ENCODE data around the gene UST. TPM values are rescaled to one million over a fixed set of nuclear protein-coding genes. Genes with fewer than 3 reads are reported as not detected.
"Not testable (repeated sequence)": the region's sequence is repeated elsewhere in the genome, so short reads cannot be mapped to it uniquely, and the experiment has no call there.

The UST gene
- total RNA-seq, 1 experiment from 2014 or later = 6.1 TPM

DNA sequence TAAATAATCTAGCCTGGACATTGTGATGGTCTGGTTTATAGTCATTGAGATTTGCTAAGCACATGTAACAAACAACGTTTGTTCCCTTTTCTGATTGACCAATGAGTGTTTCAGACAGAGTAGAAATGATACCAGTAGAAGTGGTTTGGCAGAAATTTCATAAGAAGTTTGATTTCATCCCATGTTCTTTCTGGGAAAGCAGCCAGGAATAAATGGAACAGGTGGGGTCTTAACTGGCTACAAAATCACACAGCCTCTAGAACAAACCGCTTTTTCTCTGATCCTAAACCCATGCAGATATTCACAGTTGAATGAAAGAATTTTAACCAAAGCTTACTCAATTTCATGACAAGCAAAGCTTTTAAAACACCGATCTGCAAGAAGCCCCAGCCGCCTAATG is 227.5 kb downstream of the UST start (continued):
- no peak for TF ChIP-seq POLR2A (IDR thresholded peaks at IDR 0.05; ENCODE audit: borderline replicate concordance, extremely low read depth, insufficient read depth, insufficient read length)
- TF ChIP-seq ELF1 (IDR thresholded peaks at IDR 0.05; ENCODE audit: borderline replicate concordance, low read depth) = no peak
- no peak for TF ChIP-seq JUND (IDR thresholded peaks at IDR 0.05)

GRCh38 chr6:148978298-148978697 is 231.5 kb downstream of the UST start:
- POLR2A ChIA-PET; intact Hi-C loops (cut with micrococcal nuclease); H3K27me3 ChIP-seq (ENCODE audit: insufficient read depth, low read length); H3K4me2 ChIP-seq (ENCODE audit: low read length); CTCF ChIA-PET; H3K36me3 ChIP-seq (ENCODE audit: control insufficient read depth in 1 of 2, insufficient read depth in 2 of 2, low read length in 2 of 2); BruUV-seq (replicated peaks); H3K4me3 ChIP-seq (replicated peaks in 1 of 2; ENCODE audit: low read depth in 1 of 2, low read length in 2 of 2); H3K27ac ChIP-seq (ENCODE audit: low read depth, low read length); H3K4me1 ChIP-seq (ENCODE audit: control insufficient read depth in 1 of 2, insufficient read depth in 2 of 2, low read length in 2 of 2); H3K9me3 ChIP-seq (ENCODE audit: control insufficient read depth in 1 of 2, insufficient read depth in 1 of 2, low read depth in 1 of 2, low read length in 2 of 2); H2AFZ ChIP-seq (ENCODE audit: low read depth, low read length, poor library complexity, severe bottlenecking); DNase-seq (ENCODE audit: low read depth, low spot score); RAD21 ChIA-PET (ENCODE audit: low non-redundant PET in 1 of 2, low total read pairs in 2 of 2, uncharacterized antibody in 2 of 2, unreplicated experiment in 2 of 2); ATAC-seq; H3K9ac ChIP-seq (ENCODE audit: low read length); H3K9me2 ChIP-seq (ENCODE audit: insufficient read depth); H4K20me1 ChIP-seq (ENCODE audit: insufficient read depth); H3K79me2 ChIP-seq (ENCODE audit: insufficient read depth, low read length): not testable (repeated sequence)

GRCh38 chr6:148979014-148979901 is 232.4 kb downstream of the UST start:
- ChIA-PET POLR2A (no interaction called here), RAD21 (ENCODE audit: low non-redundant PET in 1 of 2, low total read pairs in 2 of 2, uncharacterized antibody in 2 of 2, unreplicated experiment in 2 of 2) (no interaction called here), CTCF (no interaction called here)
- Histone ChIP-seq H3K27ac (ENCODE audit: low read depth, low read length) (no peak overlapping the region), H3K9me2 (ENCODE audit: insufficient read depth) (no peaks in the 10 kb centered on the region), H3K79me2 (ENCODE audit: insufficient read depth, low read length) (no peaks in the 10 kb centered on the region), H3K36me3 (ENCODE audit: control insufficient read depth in 1 of 2, insufficient read depth in 2 of 2, low read length in 2 of 2) (no peaks in the 10 kb centered on the region), H3K9me3 (ENCODE audit: control insufficient read depth in 1 of 2, insufficient read depth in 1 of 2, low read depth in 1 of 2, low read length in 2 of 2) (no peaks in the 10 kb centered on the region), H2AFZ (ENCODE audit: low read depth, low read length, poor library complexity, severe bottlenecking) (no peak overlapping the region), H3K4me1 (ENCODE audit: control insufficient read depth in 1 of 2, insufficient read depth in 2 of 2, low read length in 2 of 2) (no peaks in the 10 kb centered on the region), H3K4me2 (ENCODE audit: low read length) (no peak overlapping the region), H3K9ac (ENCODE audit: low read length) (no peak overlapping the region), H4K20me1 (ENCODE audit: insufficient read depth) (no peaks in the 10 kb centered on the region), H3K27me3 (ENCODE audit: insufficient read depth, low read length) (no peaks in the 10 kb centered on the region), H3K4me3 (replicated peaks in 1 of 2; ENCODE audit: low read depth in 1 of 2, low read length in 2 of 2) (no peak overlapping the region)
- DNase-seq (ENCODE audit: low read depth, low spot score) = no peak
- no peak for ATAC-seq
- intact Hi-C loops (cut with micrococcal nuclease) = no loop called here
- no peak for TF ChIP-seq SIN3A (IDR thresholded peaks at IDR 0.05; ENCODE audit: low read depth)
- TF ChIP-seq TCF7L2 (IDR thresholded peaks at IDR 0.05; ENCODE audit: borderline replicate concordance, extremely low read depth, insufficient read depth, insufficient read length) = peak; percentile 79
- no TSS peak for BruUV-seq (replicated peaks)
